K562 (cell line): Measurements from ENCODE around the gene BZW1. TPM values are rescaled to one million over a fixed set of nuclear protein-coding genes. Genes with fewer than 3 reads are reported as not detected.
A peak's percentile ranks its signal among the peaks of the same experiment; 100 is the strongest.

Experiments used
- AFF4 ChIP-seq: sonication (generic); formaldehyde crosslinking; IDR thresholded peaks from 2 replicates; pipeline ENCODE4 v1.8.0; 2023; ENCODE audit warnings: mild to moderate bottlenecking, missing genetic modification reagents
- ARHGAP35 ChIP-seq: fragments of 450-650 bp; IDR thresholded peaks from 2 replicates; pipeline ENCODE4 v1.6.1; 2018; ENCODE audit not compliant: partially characterized antibody
- ARNT ChIP-seq, 2 experiments: fragments of 450-650 bp; IDR thresholded peaks; 2 replicates each; pipeline ENCODE4 v1.6.1; 2016; ENCODE audit warnings: mild to moderate bottlenecking in 1 of 2
- CHD2 ChIP-seq: IDR thresholded peaks from 2 replicates; pipeline ENCODE4 v1.6.1; 2011; ENCODE audit warnings: low read depth, low read length
- DIDO1 ChIP-seq: fragments of 450-650 bp; IDR thresholded peaks from 2 replicates; pipeline ENCODE4 v1.6.1; 2016; ENCODE audit warnings: low read depth, missing biosample characterization, missing genetic modification characterization
- ETS1 ChIP-seq: conservative IDR thresholded peaks from 2 replicates; pipeline ENCODE4 v1.6.1; 2011; ENCODE audit warnings: low read depth, mild to moderate bottlenecking, low read length; ENCODE audit not compliant: control insufficient read depth
- GTF2E2 ChIP-seq: fragments of 200-800 bp; sonication (Bioruptor generic); IDR thresholded peaks from 2 replicates; pipeline ENCODE4 v1.6.1; 2016; ENCODE audit warnings: missing genetic modification characterization, missing compliant biosample characterization
- HMGN3 ChIP-seq: IDR thresholded peaks from 2 replicates; pipeline ENCODE4 v1.6.1; 2011; ENCODE audit warnings: borderline replicate concordance, low read depth, mild to moderate bottlenecking, mixed read lengths, low read length; ENCODE audit not compliant: insufficient read length; ENCODE audit errors: extremely low read depth
- MAZ ChIP-seq, 2 experiments: fragments of 450-650 bp in 1 of 2; sonication (generic) in 1 of 2; formaldehyde crosslinking; IDR thresholded peaks in 1 of 2; conservative IDR thresholded peaks in 1 of 2; 2 replicates each; pipeline versions ENCODE4 v1.4.0 to v1.5.0; 2020; ENCODE audit warnings: mild to moderate bottlenecking in 1 of 2, missing genetic modification reagents in 1 of 2
- MLX ChIP-seq, 2 experiments: fragments of 450-650 bp in 1 of 2; sonication (generic) in 1 of 2; formaldehyde crosslinking; conservative IDR thresholded peaks; 2 replicates each; pipeline versions ENCODE4 v1.4.0 to v1.8.1; 2020 to 2022; ENCODE audit warnings: mild to moderate bottlenecking in 1 of 2, missing genetic modification reagents in 1 of 2
- NKRF ChIP-seq: fragments of 450-650 bp; IDR thresholded peaks from 2 replicates; pipeline ENCODE4 v1.6.1; 2016; ENCODE audit warnings: borderline replicate concordance
- PHF8 ChIP-seq: fragments of 200-600 bp; sonication (generic); IDR thresholded peaks from 2 replicates; pipeline ENCODE4 v1.6.1; 2012; ENCODE audit warnings: mixed run types, mild to moderate bottlenecking, inconsistent platforms, low read length, moderate library complexity, borderline replicate concordance
- POLR2AphosphoS5 ChIP-seq: IDR thresholded peaks from 2 replicates; pipeline ENCODE4 v1.6.1; 2011; ENCODE audit warnings: mild to moderate bottlenecking, low read depth, low read length, moderate library complexity; ENCODE audit not compliant: control insufficient read depth, insufficient read depth
- PTRF ChIP-seq: fragments of 450-650 bp; IDR thresholded peaks from 2 replicates; pipeline ENCODE4 v1.6.1; 2016; ENCODE audit warnings: mild to moderate bottlenecking, missing genetic modification characterization, missing compliant biosample characterization
- RCOR1 ChIP-seq, 2 experiments: IDR thresholded peaks; 2 replicates each; pipeline ENCODE4 v1.6.1; 2012; ENCODE audit warnings: low read depth in 2 of 2, low read length in 2 of 2, borderline replicate concordance in 1 of 2, improper control_type of control experiment in 1 of 2
- SMAD1 ChIP-seq: fragments of 150-350 bp; IDR thresholded peaks from 2 replicates; pipeline ENCODE4 v1.6.1; 2014; ENCODE audit warnings: low read length, low read depth; ENCODE audit not compliant: partially characterized antibody
- SMAD2 ChIP-seq: fragments of 150-350 bp; IDR thresholded peaks from 2 replicates; pipeline ENCODE4 v1.6.1; 2014; ENCODE audit warnings: low read depth, mild to moderate bottlenecking, low read length
- STAG1 ChIP-seq: sonication (generic); formaldehyde crosslinking; IDR thresholded peaks from 2 replicates; pipeline ENCODE4 v1.5.0; 2020; ENCODE audit warnings: missing genetic modification reagents, borderline replicate concordance
- polyA plus RNA-seq, 8 experiments: library from polyadenylated mRNA; depleted of rRNA in 4 of 8; stranded (reverse) in 5 of 8; unstranded in 3 of 8; fragments of >200 nt; fragmentation: Nextera tagmentation in 2 of 8; fragmentation: Illumina TruSeq in 1 of 8; extraction: Ambion mirVana in 2 of 8; extraction: Trizol in 1 of 8; gene quantifications; 2 replicates each; pipeline versions ENCODE4 v1.2.1 to v1.2.3, GENCODE V29; 2011 to 2014; ENCODE audit warnings: inconsistent platforms in 1 of 8, missing spikeins in 1 of 8
- total RNA-seq, 7 experiments: library from RNA; depleted of rRNA in 6 of 7; stranded (reverse); fragments of >200 nt in 6 of 7; fragmentation: Illumina TruSeq in 2 of 7; extraction: Trizol in 2 of 7; gene quantifications; 2 replicates each; pipeline versions ENCODE4 v1.2.1 to v1.2.3, GENCODE V29; 2011 to 2021; ENCODE audit warnings: low replicate concordance in 1 of 7

BZW1 gene
- total and polyA plus RNA-seq, 9 of the 15 experiments (the other 6 are each of a cell fraction or from before 2014, with no cell fraction given), result 110 to 244 (median 198) TPM

- TF ChIP-seq AFF4 (CRISPR knock-in tag), result 0 out of 2 replicates have a peak, but pooled peaks have one; percentile 26
- TF ChIP-seq NKRF, result 0 out of 2 replicates have a peak, but pooled peaks have one; percentile 23
- TF ChIP-seq CHD2, result peak; percentile 96
- peak; percentile 98 to 99 for TF ChIP-seq MAZ (CRISPR knock-in tag; conservative IDR thresholded peaks at IDR 0.05 in 1 of 2, IDR thresholded peaks at IDR 0.05 in 1 of 2)
- no peak for TF ChIP-seq SMAD1
- TF ChIP-seq POLR2AphosphoS5, result peak; percentile 87
- no peak for TF ChIP-seq PTRF (tag)
- no peak for TF ChIP-seq DIDO1 (tag)
- TF ChIP-seq SMAD2, result no peak
- TF ChIP-seq STAG1, result no peak
- no peak for TF ChIP-seq HMGN3
- no peak for TF ChIP-seq MLX (CRISPR knock-in tag; conservative IDR thresholded peaks at IDR 0.05)
- TF ChIP-seq PHF8, result peak; percentile 71; the same call in 1 of the 2 replicates
- TF ChIP-seq ARNT (IDR thresholded peaks at IDR 0.05), result no peak
- no peak for TF ChIP-seq RCOR1 (IDR thresholded peaks at IDR 0.05; ENCODE audit: borderline replicate concordance in 1 of 2, low read depth in 2 of 2, low read length in 2 of 2)
- peak; percentile 50; the same call in 1 of the 2 replicates for TF ChIP-seq ETS1
- TF ChIP-seq ARHGAP35, result peak; percentile 88
- 0 out of 2 replicates have a peak, but pooled peaks have one; percentile 48 for TF ChIP-seq GTF2E2 (tag)
Observed at GRCh38 chr2:200811333-200812121, at the start of gene BZW1 (continued).
